ENCODE measurements around the gene FBXO31.

DNA sequence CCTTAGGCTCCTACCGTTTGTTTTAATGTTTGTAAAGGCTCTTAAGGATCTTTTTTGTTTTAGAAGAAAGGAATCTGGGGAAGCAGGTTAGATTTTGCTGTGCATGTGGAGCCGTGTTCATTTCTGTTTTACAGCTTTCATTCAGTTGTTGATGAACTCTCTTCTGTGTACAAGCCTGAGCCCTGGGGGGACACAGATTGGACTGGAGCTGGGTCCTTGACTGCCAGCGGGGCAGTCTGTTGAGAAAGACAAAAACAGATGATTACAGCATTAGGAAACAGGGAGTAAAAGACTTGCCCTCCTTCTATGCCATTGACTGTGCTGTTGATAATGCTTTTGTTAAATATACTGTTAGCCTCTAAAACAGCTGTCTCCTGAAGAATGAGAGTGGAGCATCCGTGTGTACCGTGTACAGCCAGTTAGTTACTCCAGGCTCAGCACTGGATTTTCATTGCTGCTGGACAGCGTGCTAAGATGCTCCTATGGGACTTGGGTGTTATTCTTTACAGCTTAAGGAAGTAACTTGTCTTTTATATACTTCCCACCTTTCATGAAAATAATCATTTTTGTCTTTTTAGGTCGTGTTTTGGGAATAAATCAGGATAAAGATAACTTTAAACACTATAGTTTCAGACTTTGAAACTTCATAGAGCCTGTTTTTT lies 11.7 kb upstream of the FBXO31 start:
- TF ChIP-seq POLR2A (IDR thresholded peaks at IDR 0.05) (no peak), EP300 (IDR thresholded peaks at IDR 0.05) (no peak)
- TF ChIP-seq, protein P1, sequence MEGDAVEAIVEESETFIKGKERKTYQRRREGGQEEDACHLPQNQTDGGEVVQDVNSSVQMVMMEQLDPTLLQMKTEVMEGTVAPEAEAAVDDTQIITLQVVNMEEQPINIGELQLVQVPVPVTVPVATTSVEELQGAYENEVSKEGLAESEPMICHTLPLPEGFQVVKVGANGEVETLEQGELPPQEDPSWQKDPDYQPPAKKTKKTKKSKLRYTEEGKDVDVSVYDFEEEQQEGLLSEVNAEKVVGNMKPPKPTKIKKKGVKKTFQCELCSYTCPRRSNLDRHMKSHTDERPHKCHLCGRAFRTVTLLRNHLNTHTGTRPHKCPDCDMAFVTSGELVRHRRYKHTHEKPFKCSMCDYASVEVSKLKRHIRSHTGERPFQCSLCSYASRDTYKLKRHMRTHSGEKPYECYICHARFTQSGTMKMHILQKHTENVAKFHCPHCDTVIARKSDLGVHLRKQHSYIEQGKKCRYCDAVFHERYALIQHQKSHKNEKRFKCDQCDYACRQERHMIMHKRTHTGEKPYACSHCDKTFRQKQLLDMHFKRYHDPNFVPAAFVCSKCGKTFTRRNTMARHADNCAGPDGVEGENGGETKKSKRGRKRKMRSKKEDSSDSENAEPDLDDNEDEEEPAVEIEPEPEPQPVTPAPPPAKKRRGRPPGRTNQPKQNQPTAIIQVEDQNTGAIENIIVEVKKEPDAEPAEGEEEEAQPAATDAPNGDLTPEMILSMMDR (IDR thresholded peaks at IDR 0.05), result no peak
